GM23248 (cell line): ENCODE results near the gene NEMP2.

Experiments
- EZH2 ChIP-seq: fragments of 200-600 bp; sonication (generic); IDR thresholded peaks from 2 replicates; pipeline ENCODE4 v1.6.1; 2018; ENCODE audit warnings: antibody characterized with exemption, mild to moderate bottlenecking; ENCODE audit not compliant: insufficient read depth, poor library complexity, severe bottlenecking
- EZH2phosphoT487 ChIP-seq: fragments of 200-600 bp; sonication (generic); IDR thresholded peaks from 2 replicates; pipeline ENCODE4 v1.6.1; 2018; ENCODE audit warnings: antibody characterized with exemption, moderate library complexity, mild to moderate bottlenecking, low read depth; ENCODE audit not compliant: insufficient read depth

DNA sequence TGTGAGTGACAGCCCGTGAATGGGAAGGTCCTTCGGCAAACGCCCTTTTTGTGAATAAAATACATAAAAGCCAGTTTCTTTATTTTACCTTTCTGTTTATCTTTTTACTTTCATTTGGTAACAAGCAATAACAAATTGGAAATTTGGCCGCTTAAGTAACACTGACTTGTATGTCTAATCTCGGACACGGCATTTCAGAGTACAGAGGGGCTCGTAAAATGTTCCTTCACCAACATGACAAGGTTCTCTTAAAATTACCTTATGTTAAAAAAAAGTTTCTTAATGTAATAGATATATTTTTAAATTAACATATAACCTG, 558 bp upstream of the NEMP2 start:
- TF ChIP-seq EZH2phosphoT487 (no peak), EZH2 (no peak)
